Testis (tissue), 3 donors: Measurements from ENCODE around the gene SCN9A. TPM values are rescaled to one million over a fixed set of nuclear protein-coding genes. Genes with fewer than 3 reads are reported as not detected.

Experiments
- DNase-seq: peaks from one replicate; pipeline ENCODE4 v3.0.0-alpha.2; 2019
- H3K27ac ChIP-seq, 2 donors: fragments of 200-600 bp; sonication (generic); one replicate each; pipeline ENCODE4 v1.5.1; 2019
- H3K27me3 ChIP-seq: fragments of 200-600 bp; sonication (generic); one replicate; pipeline ENCODE4 v1.5.1; 2019
- H3K36me3 ChIP-seq: fragments of 200-600 bp; sonication (generic); one replicate; pipeline ENCODE4 v1.5.1; 2017; ENCODE audit warnings: low read depth; ENCODE audit errors: missing control alignments
- H3K4me1 ChIP-seq: fragments of 200-600 bp; sonication (generic); one replicate; pipeline ENCODE4 v1.5.1; 2019
- H3K4me3 ChIP-seq, 2 donors: fragments of 200-600 bp; sonication (generic); one replicate each; pipeline ENCODE4 v1.5.1; 2017 to 2019
- H3K9me3 ChIP-seq: fragments of 200-600 bp; sonication (generic); one replicate; pipeline ENCODE4 v1.5.1; 2017
- POLR2A ChIP-seq: fragments of 450-650 bp; IDR thresholded peaks from one replicate; pipeline ENCODE4 v1.6.1; 2017; ENCODE audit warnings: antibody characterized with exemption, mild to moderate bottlenecking, moderate library complexity
- WGBS, 2 donors: methylation state at CpG; one replicate each; pipeline ENCODE4 v1.1.5; 2018; 5-methylcytosine and 5-hydroxymethylcytosine counted together
- intact Hi-C: fragments of 100-400 bp; cut with DNase I; formaldehyde crosslinking; loops from one replicate; pipeline ENCODE4 v1.15.1; 2023; ENCODE audit warnings: low total_unique reads
- polyA plus RNA-seq: library from polyadenylated mRNA; stranded (reverse); fragments of 350-450 nt; fragmentation: Illumina TruSeq; extraction: RNeasy Lipid Tissue Mini Kit (QIAGEN cat#74804); gene quantifications from one replicate; pipeline ENCODE4 v1.2.3, GENCODE V29; 2014; ENCODE audit warnings: low read depth, low replicate concordance; ENCODE audit not compliant: insufficient read depth
- total RNA-seq, 2 donors: library from RNA; depleted of rRNA; stranded (reverse); fragments of >200 nt; gene quantifications; one replicate each; pipeline ENCODE4 v1.2.3, GENCODE V29; 2016
- TF ChIP-seq, protein P1 (sequence below), 3 experiments: fragments of 450-650 bp in 2 of 3; fragments of 200-600 bp in 1 of 3; sonication (generic) in 1 of 3; IDR thresholded peaks; one replicate each; pipeline ENCODE4 v1.5.1; 2016 to 2019; ENCODE audit warnings: antibody characterized with exemption in 3 of 3, mild to moderate bottlenecking in 2 of 3, moderate library complexity in 1 of 3

SCN9A gene
- total and polyA plus RNA-seq, 3 donors from 2014 or later = 7.3 to 117 (median 85.7) TPM

DNA sequence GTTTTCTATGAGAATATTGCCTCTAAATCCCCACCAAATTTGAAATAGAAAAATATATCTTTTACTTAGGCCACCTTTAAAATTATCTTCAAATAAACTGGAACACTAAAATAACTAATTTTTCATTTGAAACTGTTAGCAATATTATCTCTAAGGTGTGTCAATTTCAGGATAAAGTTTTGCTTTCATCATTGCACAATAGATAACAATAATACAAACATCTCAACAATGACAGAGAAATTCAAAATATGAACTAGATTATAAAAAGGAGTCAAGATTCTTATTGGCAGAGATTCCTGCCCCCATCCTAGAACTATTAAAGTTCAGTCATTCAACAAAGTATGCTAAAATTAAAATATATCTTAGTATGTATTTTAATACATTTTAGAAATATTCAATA, 117.9 kb downstream of the SCN9A start:
- intact Hi-C loops = no loop called here
- Histone ChIP-seq H3K27me3 (no peaks in the 10 kb centered on the region), H3K4me1 (no peaks in the 10 kb centered on the region), H3K4me3 (no peak overlapping the region), H3K9me3 (no peaks in the 10 kb centered on the region), H3K27ac (no peak overlapping the region), H3K36me3 (no peaks in the 10 kb centered on the region)
- DNase-seq = no peak
- TF ChIP-seq POLR2A = no peak
- TF ChIP-seq, protein P1, sequence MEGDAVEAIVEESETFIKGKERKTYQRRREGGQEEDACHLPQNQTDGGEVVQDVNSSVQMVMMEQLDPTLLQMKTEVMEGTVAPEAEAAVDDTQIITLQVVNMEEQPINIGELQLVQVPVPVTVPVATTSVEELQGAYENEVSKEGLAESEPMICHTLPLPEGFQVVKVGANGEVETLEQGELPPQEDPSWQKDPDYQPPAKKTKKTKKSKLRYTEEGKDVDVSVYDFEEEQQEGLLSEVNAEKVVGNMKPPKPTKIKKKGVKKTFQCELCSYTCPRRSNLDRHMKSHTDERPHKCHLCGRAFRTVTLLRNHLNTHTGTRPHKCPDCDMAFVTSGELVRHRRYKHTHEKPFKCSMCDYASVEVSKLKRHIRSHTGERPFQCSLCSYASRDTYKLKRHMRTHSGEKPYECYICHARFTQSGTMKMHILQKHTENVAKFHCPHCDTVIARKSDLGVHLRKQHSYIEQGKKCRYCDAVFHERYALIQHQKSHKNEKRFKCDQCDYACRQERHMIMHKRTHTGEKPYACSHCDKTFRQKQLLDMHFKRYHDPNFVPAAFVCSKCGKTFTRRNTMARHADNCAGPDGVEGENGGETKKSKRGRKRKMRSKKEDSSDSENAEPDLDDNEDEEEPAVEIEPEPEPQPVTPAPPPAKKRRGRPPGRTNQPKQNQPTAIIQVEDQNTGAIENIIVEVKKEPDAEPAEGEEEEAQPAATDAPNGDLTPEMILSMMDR (IDR thresholded peaks at IDR 0.05) = no peak

GRCh38 chr2:166256896-166257295, 118.8 kb downstream of the SCN9A start:
- H3K27ac ChIP-seq = no peak overlapping the region
- DNase-seq = no peak
- TF ChIP-seq, protein P1 (IDR thresholded peaks at IDR 0.05) = no peak
- TF ChIP-seq POLR2A = no peak
- WGBS, 2 donors = 43 to 81% methylated on average over 1 of the region's 1 CpG
- intact Hi-C loops = no loop called here
- H3K9me3 ChIP-seq = no peaks in the 10 kb centered on the region
- no peaks in the 10 kb centered on the region for H3K4me1 ChIP-seq
- H3K36me3 ChIP-seq = no peaks in the 10 kb centered on the region
- no peaks in the 10 kb centered on the region for H3K27me3 ChIP-seq
- no peak overlapping the region for H3K4me3 ChIP-seq

- WGBS, 2 donors = 70 to 90% methylated on average over 1 of the region's 1 CpG
- intact Hi-C loops = no loop called here
- no peak overlapping the region for H3K27ac ChIP-seq
- no peaks in the 10 kb centered on the region for H3K9me3 ChIP-seq
- DNase-seq = no peak
- no peak overlapping the region for H3K4me3 ChIP-seq
- TF ChIP-seq, protein P1 (IDR thresholded peaks at IDR 0.05) = no peak
- no peak for TF ChIP-seq POLR2A
- H3K27me3 ChIP-seq = no peaks in the 10 kb centered on the region
- H3K36me3 ChIP-seq = no peaks in the 10 kb centered on the region
- H3K4me1 ChIP-seq = no peaks in the 10 kb centered on the region
Measured at GRCh38 chr2:166249318-166249717, 126.4 kb downstream of the SCN9A start.

DNA sequence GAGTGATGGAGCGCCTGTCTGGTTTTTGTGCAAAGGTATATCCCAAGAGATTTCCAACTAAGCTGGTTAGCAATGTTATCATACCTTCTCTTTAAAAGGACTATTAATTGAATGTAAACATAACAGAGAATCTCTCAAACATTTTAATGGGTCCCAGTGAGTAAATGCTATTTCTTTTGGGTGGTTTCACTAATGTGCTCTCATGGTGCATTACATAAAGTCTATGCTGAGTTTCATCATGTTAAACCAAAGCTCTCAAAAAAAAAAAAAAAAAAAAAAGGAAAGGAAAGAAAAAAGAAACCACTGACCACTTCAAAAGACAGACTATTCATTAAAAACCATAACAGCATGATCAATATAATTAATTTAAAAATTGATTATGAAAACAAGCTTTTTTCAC, 128.8 kb downstream of the SCN9A start:
- no peak for DNase-seq
- no peaks in the 10 kb centered on the region for H3K27me3 ChIP-seq
- H3K9me3 ChIP-seq = no peaks in the 10 kb centered on the region
- intact Hi-C loops = no loop called here
- no peaks in the 10 kb centered on the region for H3K36me3 ChIP-seq
- H3K4me3 ChIP-seq = no peak overlapping the region
- TF ChIP-seq, protein P1 (IDR thresholded peaks at IDR 0.05) = no peak
- no peak for TF ChIP-seq POLR2A
- WGBS, 2 donors = 96 to 98% methylated on average over 1 of the region's 1 CpG
- no peaks in the 10 kb centered on the region for H3K4me1 ChIP-seq
- no peak overlapping the region for H3K27ac ChIP-seq

DNA sequence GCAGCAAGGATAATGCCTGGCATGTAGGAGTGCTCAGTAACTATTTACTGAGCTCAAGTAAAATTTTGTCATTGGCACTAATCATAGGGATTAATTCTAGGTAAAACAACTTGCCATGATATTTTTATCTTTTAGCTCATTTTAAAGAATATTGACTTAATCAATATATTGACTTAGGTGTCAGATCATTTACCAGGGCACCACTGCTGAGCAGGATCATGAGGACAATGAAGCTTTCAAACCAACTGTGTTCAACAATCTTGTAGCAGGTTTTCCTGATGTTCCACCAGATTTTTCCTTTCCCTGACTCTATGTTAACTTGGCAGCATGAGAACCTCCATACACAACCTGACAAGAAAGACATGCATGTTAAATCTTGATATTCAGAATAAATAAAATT, 133.4 kb downstream of the SCN9A start:
- Histone ChIP-seq H3K27ac (no peak overlapping the region), H3K27me3 (no peaks in the 10 kb centered on the region), H3K36me3 (no peaks in the 10 kb centered on the region), H3K4me1 (no peaks in the 10 kb centered on the region), H3K9me3 (no peaks in the 10 kb centered on the region), H3K4me3 (no peak overlapping the region)
- intact Hi-C loops = no loop called here
- TF ChIP-seq, protein P1 (IDR thresholded peaks at IDR 0.05) = no peak
- no peak for TF ChIP-seq POLR2A
- DNase-seq = no peak
